Stimulated activated CD8-positive, alpha-beta memory T cell treated with anti-CD3 and anti-CD28 coated beads, Interleukin-12 subunit alpha, Interleukin-12 subunit beta, amount 100 ng/mL, for 24 hours (primary cell): ENCODE measurements around the gene PLSCR4.

Experiments used
- DNase-seq: peaks from one replicate; pipeline ENCODE4 v3.0.0-alpha.2; 2020; ENCODE audit errors: extremely low read depth

The PLSCR4 gene

DNA sequence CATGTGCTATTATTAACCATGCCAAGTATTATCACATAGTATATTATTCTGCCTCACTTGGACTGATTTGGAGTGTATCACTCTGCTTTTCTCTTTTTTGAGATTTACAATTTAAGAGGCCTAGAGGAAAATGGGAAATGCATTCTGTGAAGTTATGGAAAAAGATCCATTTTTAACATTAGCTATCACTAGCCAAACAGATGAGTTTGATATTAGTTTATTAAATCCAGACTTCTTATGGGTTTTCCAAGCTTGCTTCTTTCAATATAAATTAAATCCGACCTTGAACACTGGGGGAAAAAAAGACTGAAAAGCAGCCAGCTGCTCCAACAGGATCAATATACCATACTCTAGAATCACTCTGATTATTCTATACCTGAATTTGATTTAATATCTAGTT is 59.9 kb downstream of the PLSCR4 start:
- DNase-seq, result no peak

DNA sequence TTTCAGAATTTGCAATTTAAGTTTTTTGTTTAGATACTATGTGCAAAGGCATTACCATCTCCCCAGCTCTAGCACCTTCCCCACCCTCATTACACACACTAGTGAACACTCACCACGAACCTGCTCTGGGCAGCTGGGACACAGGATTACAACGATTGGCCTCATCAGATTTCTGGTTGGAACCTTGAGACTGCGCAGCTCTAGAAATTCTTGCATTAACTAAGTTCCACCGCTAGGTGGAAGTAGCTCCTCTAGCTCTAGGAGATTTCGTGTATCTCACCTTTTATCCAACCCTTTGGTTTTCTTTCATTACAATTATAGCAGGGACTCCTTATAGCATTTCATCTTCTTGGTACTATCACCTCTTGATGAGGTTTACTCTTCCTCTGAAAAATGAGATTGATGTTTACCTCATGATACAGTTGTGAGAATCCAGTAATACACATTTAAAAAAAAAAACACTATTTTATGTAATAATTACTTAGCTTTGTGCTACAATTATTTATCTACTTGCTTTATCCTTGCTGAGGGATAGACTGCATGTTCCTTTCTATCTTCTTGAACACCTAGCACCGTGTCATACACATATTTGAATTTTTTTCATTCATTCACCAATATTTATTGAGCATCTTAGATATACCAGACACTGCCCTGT is 61.3 kb downstream of the PLSCR4 start:
- no peak for DNase-seq

DNA sequence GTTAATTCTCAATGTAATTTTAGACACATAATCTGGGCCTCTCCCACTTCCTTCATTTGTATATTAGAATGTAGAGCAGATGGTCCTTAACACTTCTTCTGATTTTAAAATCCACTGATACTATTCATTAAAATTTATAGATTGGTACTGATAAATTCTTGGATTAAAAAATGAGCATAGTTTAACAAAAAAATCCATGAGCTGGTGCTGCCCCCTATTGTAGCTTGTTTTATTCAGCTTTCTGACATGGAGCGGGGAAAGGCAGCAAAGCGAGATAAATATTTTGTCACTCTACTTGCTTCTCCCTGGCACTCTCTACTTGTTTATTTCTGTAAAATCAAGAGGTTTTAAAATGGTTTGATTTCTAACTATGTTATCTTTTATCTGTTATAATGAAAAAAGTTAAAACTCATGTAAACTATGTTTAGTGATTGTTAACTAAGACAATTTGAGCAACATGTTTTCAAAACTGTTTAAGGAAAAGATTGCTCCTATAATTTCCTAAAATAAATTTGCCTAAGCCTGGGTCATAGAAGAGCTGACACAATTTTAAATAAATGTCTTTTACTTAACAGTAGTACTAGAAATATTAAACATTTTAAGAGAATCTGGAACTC is 63.5 kb downstream of the PLSCR4 start:
- no peak for DNase-seq

DNA sequence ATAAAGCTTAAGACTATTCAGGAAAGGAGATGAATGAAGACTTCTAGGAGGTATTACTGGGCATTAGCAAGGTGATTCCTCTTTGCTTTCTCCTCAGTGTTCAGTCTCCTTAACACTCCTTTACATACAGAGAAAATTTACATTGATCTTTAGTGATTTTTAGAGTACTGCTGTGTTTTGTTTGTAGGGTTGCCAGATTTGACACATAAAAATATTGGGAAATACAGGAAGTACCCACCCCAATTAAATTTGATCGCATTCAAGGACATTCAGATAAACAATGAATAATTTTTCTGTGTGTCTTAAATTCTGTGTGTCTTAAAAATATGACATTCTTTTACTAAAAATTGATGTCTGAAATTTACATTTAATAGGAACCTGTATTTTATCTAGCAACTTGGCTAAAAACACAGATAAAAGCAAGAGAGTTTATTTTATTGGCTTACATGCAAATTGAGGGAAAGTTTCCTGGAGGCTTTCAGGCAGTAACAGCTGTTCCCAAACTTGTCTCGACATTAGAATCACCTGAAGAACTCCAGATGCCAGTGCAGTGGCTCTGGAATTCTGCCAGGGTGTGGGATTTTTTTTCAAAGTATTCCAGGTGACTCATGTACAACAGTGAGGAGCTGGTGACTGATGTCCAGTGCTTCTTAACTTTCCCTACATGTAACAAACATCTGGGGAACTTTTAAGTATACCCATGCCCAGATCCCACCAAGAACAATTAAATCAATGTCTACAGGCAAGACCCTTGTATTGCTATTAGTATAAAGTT is 66.5 kb downstream of the PLSCR4 start:
- no peak for DNase-seq

DNA sequence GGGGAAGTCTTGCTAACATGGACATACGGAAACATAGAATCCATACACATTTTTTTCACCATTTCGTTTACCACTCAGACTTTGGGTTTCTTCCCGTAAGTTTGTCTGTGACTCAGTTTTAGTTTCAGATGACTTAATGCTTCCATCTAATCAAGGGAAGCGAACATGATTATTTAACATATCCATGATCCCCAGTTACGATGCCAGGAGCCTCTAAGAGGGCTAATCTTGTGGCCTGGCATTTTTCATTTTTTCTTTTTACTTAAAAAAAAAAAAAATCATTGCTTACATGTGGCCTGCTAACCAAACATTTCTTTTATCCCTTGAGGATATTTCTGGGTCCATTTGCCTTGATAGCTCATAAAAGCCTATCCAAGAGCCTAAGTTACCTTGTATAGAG is 69.7 kb downstream of the PLSCR4 start:
- no peak for DNase-seq

DNA sequence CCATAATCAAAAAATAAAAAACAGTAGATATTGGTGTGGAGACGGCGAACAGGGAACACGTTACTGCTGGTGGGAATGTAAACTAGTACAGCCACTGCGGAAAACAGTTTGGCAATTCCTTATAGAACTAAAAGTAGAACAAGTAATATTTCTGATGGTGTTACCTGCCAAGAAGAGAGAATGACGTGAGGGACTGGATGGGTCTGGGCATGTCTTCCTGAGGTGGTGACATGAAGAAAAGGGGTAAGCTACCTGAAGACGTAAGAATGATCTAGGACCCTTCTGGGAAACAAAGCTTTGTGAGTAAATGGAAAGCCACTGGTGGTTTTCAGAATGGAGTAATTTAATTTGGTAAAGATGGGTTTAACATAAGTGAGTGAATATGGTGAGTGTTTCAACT is 70.5 kb downstream of the PLSCR4 start:
- DNase-seq, result no peak

DNA sequence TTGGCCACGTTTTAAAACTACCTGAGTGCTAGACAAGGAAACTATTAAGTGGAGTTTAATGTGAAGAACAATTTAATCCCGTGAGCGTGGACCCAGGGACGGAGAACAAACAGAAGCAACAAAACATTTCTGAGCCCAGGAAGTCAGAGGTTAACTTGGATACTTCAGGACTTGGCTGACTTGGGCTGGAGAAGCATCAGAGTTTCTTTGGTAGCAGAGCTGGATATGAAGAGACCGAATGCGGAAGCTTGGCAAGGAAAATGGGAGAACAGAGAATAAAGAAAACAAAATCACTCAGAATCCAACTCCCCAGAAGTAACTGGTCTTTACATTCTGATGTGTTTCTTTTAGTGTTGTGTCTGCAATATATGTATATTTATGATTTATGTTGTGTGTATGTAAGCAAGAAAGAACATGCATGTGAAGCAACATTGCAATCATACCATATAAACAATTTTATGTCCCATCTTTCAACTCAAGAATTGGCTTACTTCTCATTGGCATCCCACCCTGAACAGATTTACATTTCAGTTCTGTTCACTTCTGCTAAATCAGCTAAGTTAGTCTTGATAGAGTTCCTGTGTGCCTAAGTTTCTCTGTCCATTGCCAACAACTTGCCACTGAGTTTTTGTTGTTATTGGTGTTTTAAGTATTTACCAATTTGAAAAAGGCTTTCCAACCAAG is 72.8 kb downstream of the PLSCR4 start:
- no peak for DNase-seq

DNA sequence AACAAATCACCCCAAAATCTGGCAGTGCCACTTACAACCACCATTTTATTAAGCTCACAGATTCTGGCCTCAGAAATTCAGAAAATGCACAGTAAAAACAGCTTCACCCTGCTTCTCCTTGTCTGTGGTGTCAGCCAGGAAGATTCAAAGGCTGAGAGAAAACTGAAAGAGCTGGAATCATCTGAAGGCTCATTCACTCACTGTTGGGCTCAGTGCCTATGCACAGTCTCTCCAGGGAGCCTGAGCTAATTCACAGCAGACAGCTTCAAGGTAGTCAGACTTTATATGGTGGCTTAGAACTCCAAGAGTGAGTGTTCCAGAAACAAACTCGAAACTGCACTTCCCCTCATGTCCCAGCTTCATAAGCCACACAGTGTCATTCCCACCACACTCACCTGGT is 73.4 kb downstream of the PLSCR4 start:
- DNase-seq, result no peak

DNA sequence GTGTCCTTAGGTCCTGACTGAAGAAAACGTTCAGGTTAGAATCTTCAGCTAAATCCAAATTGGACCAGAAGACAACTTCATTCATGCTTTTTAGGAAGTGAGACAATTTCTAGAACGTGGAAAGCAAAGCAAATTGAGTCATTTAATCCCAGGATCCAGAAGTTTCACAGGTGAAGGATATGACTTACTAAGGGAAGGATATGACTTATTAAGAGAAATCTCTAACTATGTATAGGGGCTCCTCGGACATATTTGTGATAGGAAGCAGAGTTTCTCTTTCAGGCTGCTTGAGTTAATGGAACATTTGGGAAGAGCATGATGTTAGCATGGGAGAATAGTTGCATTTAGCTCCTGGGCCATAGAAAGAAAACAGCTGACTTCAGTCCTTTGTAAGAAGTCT is 73.8 kb downstream of the PLSCR4 start:
- no peak for DNase-seq

DNA sequence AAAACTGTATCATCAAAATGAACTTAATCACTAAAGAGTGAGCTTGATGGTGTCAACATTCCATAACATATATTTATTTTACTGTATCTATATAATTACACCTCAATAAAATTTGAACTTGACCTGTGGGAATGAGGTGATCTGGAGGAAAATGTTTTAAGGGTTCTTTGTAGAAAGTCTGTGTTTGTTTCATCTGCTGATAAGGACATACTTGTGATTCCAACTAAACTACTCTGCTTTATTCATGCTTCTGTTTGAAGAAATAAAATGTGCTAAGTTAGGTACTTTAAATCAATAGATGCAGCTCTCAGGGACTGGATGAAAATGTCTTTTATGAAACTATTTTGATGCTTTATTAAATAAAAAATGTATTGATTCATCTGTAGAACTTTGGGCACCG is 78.3 kb downstream of the PLSCR4 start:
- no peak for DNase-seq

DNA sequence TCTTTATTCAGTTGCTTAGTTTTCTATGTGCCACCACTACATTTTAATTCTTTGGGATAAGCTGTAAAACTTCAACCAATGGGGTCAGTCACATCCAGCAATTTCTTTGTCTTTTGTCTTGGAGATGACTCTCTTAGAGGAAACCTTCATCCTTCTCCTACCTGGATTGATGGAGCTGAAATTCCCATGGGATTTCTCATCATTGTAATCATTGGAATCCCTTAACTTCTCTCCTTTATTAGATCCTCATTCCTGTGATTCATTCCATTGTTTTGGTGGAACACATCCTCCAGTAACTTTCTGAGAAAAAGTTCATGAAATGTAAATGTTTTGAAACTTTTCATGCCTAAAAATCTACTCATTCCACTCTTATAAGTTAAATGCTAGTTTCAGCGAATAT is 80.3 kb downstream of the PLSCR4 start:
- no peak for DNase-seq

DNA sequence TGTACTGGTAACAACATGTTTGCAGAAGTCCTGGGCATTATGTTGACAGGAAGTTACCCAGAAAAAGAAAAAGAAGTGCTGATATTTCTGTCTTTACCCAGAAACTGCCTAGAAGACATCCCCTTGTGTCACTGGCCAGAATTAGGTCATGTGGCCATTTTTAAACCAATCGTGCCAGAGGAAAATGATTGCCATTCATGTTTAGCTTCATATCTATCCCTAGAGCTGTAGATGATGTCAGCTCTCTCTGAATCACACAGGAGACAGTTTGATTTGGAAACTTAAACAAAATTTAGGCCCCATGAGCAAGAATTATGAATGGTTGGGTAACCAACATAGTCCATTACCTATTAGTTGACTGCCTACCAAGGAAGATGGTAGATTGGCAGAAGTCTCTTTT is 81.0 kb downstream of the PLSCR4 start:
- no peak for DNase-seq

DNA sequence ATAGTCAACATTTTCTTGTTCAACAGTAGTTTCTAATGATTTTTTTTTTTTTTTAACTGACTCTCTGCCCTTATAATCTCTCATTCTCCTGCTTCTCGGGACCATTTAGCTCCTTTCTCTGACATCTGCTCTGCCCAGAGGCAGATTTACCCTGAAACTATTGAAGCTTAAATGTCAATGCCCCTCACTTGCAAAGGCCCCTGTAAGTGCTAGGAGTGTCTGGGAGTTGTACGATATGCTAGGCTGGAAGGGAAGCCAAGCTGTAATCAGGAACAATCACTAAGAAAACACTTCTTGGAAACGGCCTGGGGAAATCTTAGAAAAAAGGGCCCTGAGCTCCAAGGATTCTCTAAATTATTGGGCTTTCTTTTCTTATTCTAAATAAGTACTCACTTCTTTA is 84.1 kb downstream of the PLSCR4 start:
- no peak for DNase-seq

DNA sequence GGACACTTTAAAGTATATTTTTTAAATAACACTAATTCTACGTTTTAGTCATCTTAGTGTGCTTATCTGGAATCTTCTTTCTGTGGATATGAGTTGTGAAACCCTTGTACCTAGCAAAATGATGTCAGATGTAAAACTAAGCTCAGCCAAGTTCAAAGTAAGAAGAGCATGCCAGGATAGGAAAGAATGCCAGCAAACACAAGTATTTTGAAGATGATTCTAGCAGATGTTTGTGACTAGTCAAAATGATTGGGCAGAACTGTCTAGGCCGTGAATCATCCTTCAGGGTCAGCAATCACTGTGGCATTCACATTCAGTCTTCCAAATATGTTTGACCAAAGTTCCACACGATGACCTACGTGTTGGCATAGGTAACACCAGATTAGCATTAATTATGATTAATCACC is 84.5 kb downstream of the PLSCR4 start:
- no peak for DNase-seq

DNA sequence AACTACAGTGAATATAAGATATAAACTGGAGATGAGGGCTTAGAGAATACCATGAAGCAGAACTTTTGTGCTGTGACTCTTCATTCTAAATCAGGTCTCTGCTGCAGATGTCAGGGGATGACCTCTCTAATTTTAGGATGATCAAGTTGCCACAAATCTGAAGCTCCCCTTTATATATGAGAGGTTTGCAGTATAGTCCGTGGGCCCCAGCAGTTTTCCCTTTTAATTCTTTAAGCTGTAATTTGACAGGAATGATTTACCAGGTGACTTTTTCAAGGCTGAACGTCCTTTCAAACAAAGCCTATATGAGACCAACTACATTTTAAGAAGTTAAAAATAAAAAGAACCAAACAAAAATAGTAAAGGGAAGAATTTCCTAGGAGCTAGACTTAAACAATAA is 85.0 kb downstream of the PLSCR4 start:
- DNase-seq, result no peak

DNA sequence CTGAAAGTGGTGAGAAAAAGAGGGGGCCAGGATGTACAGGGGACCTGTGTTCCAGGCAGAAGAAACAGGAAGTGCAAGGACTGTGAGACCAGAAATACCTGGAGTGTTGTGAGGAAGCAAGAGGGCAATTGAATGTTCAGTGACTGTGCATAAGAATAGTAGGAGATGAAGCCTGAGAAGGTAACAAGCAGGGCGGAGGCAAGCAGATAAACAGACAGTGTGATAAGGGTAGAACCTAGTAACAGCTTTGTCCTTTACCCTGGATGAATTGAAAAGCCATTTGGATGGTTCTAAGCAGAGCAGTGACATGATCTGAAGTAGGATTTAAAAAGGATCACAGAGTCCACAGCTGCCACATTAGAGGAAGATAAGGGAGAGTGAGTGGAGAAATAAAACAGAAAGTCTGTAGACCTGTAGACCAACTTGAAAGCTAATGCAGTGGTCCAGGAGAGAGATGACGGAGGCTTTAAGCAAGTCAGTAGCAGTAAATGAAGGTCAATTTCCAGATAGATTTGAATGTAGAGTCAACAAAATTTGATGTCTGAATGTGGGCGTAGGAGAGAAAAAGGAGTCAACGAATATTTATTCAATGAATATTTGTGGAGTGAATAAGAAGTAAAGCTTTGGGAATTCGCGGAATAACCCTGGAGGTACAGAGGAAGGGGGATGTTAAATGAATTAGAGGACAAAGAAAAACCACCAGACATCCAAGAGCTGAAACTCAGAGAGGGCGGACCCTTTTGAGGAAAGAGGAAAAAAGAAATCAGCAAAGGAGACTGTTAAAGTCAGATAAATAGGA is 85.7 kb downstream of the PLSCR4 start:
- no peak for DNase-seq

DNA sequence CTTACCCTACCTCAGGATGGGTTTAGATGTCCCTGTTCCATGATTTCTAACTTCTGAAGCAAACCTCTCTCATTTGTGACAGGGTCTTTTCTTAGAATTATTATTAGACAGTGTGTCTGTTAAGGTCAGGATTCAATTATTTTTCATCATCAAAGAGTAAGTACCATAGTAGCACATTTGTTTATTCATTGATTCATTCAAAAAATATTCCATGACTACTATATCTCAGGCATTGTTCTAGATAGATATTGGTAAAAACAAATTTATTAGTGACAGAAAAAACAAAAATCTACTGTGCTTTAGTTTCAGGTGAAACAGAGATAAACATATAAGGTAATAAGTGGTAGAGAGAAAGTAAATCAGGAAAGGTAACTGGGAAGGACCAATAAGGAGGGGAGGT is 86.4 kb downstream of the PLSCR4 start:
- no peak for DNase-seq

DNA sequence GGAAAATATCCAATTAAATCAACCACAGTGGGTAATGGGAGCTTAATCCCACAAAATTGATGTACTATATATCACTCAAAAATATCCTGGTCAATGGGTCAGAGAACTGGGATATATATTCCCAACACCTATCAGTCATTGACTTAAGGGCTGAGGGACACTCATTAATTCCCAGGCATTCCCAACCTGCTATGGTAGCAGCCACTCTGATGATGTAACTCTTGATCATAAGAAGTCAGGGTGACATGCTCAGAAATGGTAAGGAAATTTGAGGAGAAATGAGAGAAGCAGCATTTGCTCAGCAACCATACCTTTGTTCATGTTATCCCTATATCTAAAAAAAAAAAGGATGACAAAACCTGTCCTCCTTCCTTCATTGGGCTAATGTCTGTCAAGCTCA is 86.8 kb downstream of the PLSCR4 start:
- DNase-seq, result no peak

DNA sequence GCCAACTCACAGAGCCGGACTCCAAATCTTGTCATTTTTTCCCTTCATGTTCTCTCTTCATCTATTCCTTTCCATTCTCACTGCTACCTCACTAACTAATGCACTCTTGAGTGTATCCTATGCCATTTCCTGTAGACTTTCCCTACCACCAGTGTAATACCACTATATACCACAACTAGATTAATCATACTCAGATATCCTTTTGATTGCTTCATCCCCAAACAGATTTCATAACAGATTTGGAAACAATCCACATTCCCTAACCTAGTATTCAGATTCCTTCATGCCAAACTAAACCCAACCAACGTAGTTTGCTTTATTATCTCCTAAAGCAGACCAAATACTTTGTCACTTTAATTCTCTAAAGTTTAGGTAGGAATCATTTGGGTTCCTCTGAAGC is 87.3 kb downstream of the PLSCR4 start:
- no peak for DNase-seq

DNA sequence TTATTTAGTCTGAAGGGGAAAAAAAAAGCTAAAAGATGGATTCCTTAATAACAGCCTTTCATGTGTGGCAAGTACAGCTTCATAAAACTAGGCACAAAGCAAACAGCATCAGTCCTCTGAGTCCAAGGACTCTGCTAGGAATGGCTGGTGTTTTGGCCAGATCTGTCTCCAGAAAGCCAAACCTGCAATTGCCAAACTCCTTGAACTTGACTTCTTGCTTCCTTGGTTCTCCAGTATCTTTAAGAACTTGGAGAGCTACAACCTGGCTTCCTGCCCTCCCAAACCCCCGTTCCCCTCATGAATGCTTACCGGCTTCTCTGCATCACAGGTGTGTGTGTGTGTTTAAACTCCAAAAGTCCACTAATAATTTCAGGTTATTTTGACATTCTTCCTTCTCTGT is 88.3 kb downstream of the PLSCR4 start:
- DNase-seq, result no peak

DNA sequence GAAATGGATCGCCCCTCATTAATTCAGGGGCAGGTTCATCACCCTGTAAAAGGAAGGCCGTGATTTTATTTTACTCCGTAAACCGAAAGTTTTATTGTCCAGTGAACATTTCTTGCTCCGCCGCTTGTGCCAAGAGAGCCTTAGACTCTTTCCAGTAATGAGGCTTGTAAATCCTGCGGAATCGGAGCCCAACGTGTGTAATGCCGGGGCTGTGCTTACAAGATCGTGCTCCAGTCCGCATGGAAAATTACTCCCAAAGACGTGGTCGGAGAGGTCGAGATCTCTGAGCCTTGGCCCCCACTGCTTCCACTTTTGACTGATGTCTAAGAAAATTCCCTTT is 89.3 kb downstream of the PLSCR4 start:
- DNase-seq, result no peak
